Measurements from ENCODE around the gene TNFAIP2. TPM values are rescaled to one million over a fixed set of nuclear protein-coding genes. Genes with fewer than 3 reads are reported as not detected.

TNFAIP2 gene
- total RNA-seq, 2 experiments from 2014 or later, result not detected

- no TSS peak for BruUV-seq (replicated peaks)
- no peaks in the 10 kb centered on the region for H3K79me2 ChIP-seq (ENCODE audit: insufficient read depth, low read depth, low read length)
- POLR2A ChIA-PET, result no interaction called here
Measured at GRCh38 chr14:103097994-103098957, 25.0 kb upstream of the TNFAIP2 start.

GRCh38 chr14:103099081-103099732 is 24.1 kb upstream of the TNFAIP2 start:
- ChIA-PET CTCF (ENCODE audit: unreplicated experiment) (interaction anchor here (0.6 kb wide), 1 partner anchor 210 kb away, joined by 3 read pairs; no protein-coding TSS in a partner anchor), POLR2A (no interaction called here)
- Histone ChIP-seq H3K4me2 (ENCODE audit: low read length) (no peak overlapping the region), H2AFZ (ENCODE audit: low read length) (no peak overlapping the region), H3K27ac (ENCODE audit: low read depth, low read length, poor library complexity, severe bottlenecking) (no peak overlapping the region), H3K9me3 (ENCODE audit: low read length) (no peaks in the 10 kb centered on the region), H3K79me2 (ENCODE audit: insufficient read depth, low read depth, low read length) (no peaks in the 10 kb centered on the region), H3K9me2 (ENCODE audit: insufficient read depth, low read length) (no peaks in the 10 kb centered on the region), H4K20me1 (ENCODE audit: insufficient read depth, low read length) (no peaks in the 10 kb centered on the region), H3K36me3 (ENCODE audit: insufficient read depth, low read length) (no peaks in the 10 kb centered on the region), H3K4me1 (ENCODE audit: insufficient read depth, low read length, poor library complexity, severe bottlenecking) (peaks cover 17% of the 10 kb centered on the region), H3K4me3 (ENCODE audit: low read depth, low read length, poor library complexity, severe bottlenecking) (no peak overlapping the region)
- no peak for DNase-seq (ENCODE audit: low spot score)
- BruUV-seq (replicated peaks), result no TSS peak
- intact Hi-C loops (cut with micrococcal nuclease; ENCODE audit: unreplicated experiment), result no loop called here
- TF ChIP-seq, protein P1, sequence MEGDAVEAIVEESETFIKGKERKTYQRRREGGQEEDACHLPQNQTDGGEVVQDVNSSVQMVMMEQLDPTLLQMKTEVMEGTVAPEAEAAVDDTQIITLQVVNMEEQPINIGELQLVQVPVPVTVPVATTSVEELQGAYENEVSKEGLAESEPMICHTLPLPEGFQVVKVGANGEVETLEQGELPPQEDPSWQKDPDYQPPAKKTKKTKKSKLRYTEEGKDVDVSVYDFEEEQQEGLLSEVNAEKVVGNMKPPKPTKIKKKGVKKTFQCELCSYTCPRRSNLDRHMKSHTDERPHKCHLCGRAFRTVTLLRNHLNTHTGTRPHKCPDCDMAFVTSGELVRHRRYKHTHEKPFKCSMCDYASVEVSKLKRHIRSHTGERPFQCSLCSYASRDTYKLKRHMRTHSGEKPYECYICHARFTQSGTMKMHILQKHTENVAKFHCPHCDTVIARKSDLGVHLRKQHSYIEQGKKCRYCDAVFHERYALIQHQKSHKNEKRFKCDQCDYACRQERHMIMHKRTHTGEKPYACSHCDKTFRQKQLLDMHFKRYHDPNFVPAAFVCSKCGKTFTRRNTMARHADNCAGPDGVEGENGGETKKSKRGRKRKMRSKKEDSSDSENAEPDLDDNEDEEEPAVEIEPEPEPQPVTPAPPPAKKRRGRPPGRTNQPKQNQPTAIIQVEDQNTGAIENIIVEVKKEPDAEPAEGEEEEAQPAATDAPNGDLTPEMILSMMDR (conservative IDR thresholded peaks at IDR 0.05; ENCODE audit: low read length), result no peak
- TF ChIP-seq EZH2phosphoT487 (IDR thresholded peaks at IDR 0.05; ENCODE audit: borderline replicate concordance, low read depth, low read length), result no peak

More at GRCh38 chr14:103097994-103098957, 25.0 kb upstream of the TNFAIP2 start:
- Histone ChIP-seq H3K4me1 (ENCODE audit: insufficient read depth, low read length, poor library complexity, severe bottlenecking) (peaks cover 17% of the 10 kb centered on the region), H3K9me2 (ENCODE audit: insufficient read depth, low read length) (no peaks in the 10 kb centered on the region), H2AFZ (ENCODE audit: low read length) (no peak overlapping the region), H3K27ac (ENCODE audit: low read depth, low read length, poor library complexity, severe bottlenecking) (no peak overlapping the region), H3K4me3 (ENCODE audit: low read depth, low read length, poor library complexity, severe bottlenecking) (no peak overlapping the region), H4K20me1 (ENCODE audit: insufficient read depth, low read length) (no peaks in the 10 kb centered on the region), H3K36me3 (ENCODE audit: insufficient read depth, low read length) (no peaks in the 10 kb centered on the region), H3K4me2 (ENCODE audit: low read length) (no peak overlapping the region), H3K9me3 (ENCODE audit: low read length) (no peaks in the 10 kb centered on the region)
- intact Hi-C loops (cut with micrococcal nuclease; ENCODE audit: unreplicated experiment), result no loop called here
- CTCF ChIA-PET (ENCODE audit: unreplicated experiment), result interaction anchor here (0.6 kb wide), 1 partner anchor 211 kb away, joined by 3 read pairs; no protein-coding TSS in a partner anchor
- no peak for TF ChIP-seq EZH2phosphoT487 (IDR thresholded peaks at IDR 0.05; ENCODE audit: borderline replicate concordance, low read depth, low read length)
- TF ChIP-seq, protein P1 (conservative IDR thresholded peaks at IDR 0.05; ENCODE audit: low read length), result no peak
- DNase-seq (ENCODE audit: low spot score), result no peak
